Mesendoderm (in vitro differentiated cells): ENCODE data around the gene SGPP2.

Experiments
- DNase-seq: peaks from one replicate; pipeline ENCODE4 v3.0.0; 2013
- H2AK5ac ChIP-seq: 2 replicates; pipeline ENCODE4 v1.6.1; 2013; ENCODE audit warnings: low read length, inconsistent platforms
- H2BK120ac ChIP-seq: 2 replicates; pipeline ENCODE4 v1.6.1; 2013; ENCODE audit warnings: low read depth, mild to moderate bottlenecking, low read length, moderate library complexity, mixed read lengths
- H2BK15ac ChIP-seq: replicated peaks from 2 replicates; pipeline ENCODE4 v1.6.1; 2013; ENCODE audit warnings: low read depth, mild to moderate bottlenecking, moderate library complexity
- H2BK5ac ChIP-seq: 2 replicates; pipeline ENCODE4 v1.6.1; 2013; ENCODE audit warnings: low read length, inconsistent platforms
- H3K18ac ChIP-seq: 2 replicates; pipeline ENCODE4 v1.6.1; 2013; ENCODE audit warnings: mild to moderate bottlenecking, low read length, mixed read lengths
- H3K23ac ChIP-seq: one replicate; pipeline ENCODE4 v1.6.1; 2013; ENCODE audit warnings: low read length
- H3K27ac ChIP-seq: 2 replicates; pipeline ENCODE4 v1.5.1; 2013; ENCODE audit warnings: low read depth, mild to moderate bottlenecking, inconsistent platforms, low read length, moderate library complexity
- H3K27me3 ChIP-seq: 2 replicates; pipeline ENCODE4 v1.6.1; 2013; ENCODE audit warnings: low read length, control low read depth, mild to moderate bottlenecking, inconsistent platforms; ENCODE audit not compliant: insufficient read depth, poor library complexity
- H3K36me3 ChIP-seq: 2 replicates; pipeline ENCODE4 v1.6.1; 2013; ENCODE audit warnings: low read length, inconsistent platforms; ENCODE audit not compliant: control insufficient read depth, insufficient read depth
- H3K4ac ChIP-seq: one replicate; pipeline ENCODE4 v1.6.1; 2013; ENCODE audit warnings: low read depth, mild to moderate bottlenecking, low read length, moderate library complexity
- H3K4me1 ChIP-seq: 2 replicates; pipeline ENCODE4 v1.6.1; 2013; ENCODE audit warnings: low read depth, low read length, inconsistent platforms; ENCODE audit not compliant: control insufficient read depth
- H3K4me2 ChIP-seq: 2 replicates; pipeline ENCODE4 v1.6.1; 2013; ENCODE audit warnings: low read length
- H3K4me3 ChIP-seq: 2 replicates; pipeline ENCODE4 v1.5.1; 2013; ENCODE audit warnings: mild to moderate bottlenecking, low read length
- H3K56ac ChIP-seq: one replicate; pipeline ENCODE4 v1.6.1; 2013; ENCODE audit warnings: low read length
- H3K79me1 ChIP-seq: 2 replicates; pipeline ENCODE4 v1.6.1; 2013; ENCODE audit warnings: low read length, inconsistent platforms
- H3K79me2 ChIP-seq: 2 replicates; pipeline ENCODE4 v1.6.1; 2013; ENCODE audit warnings: mild to moderate bottlenecking, low read length; ENCODE audit not compliant: control insufficient read depth, insufficient read depth
- H3K9ac ChIP-seq: 2 replicates; pipeline ENCODE4 v1.6.1; 2013; ENCODE audit warnings: low read length, inconsistent platforms
- H4K5ac ChIP-seq: one replicate; pipeline ENCODE4 v1.6.1; 2013; ENCODE audit warnings: low read length
- H4K8ac ChIP-seq: one replicate; pipeline ENCODE4 v1.6.1; 2013; ENCODE audit warnings: low read depth, mild to moderate bottlenecking, control low read depth, low read length, moderate library complexity
- WGBS: extraction: QIAGEN DNeasy Blood & Tissue Kit; methylation state at CpG from one replicate; pipeline ENCODE4 v1.1.7; 2013; ENCODE audit warnings: low lambda C conversion rate, missing lambda C conversion rate; ENCODE audit not compliant: insufficient coverage; ENCODE audit errors: extremely low coverage; 5-methylcytosine and 5-hydroxymethylcytosine counted together

SGPP2 gene

DNA sequence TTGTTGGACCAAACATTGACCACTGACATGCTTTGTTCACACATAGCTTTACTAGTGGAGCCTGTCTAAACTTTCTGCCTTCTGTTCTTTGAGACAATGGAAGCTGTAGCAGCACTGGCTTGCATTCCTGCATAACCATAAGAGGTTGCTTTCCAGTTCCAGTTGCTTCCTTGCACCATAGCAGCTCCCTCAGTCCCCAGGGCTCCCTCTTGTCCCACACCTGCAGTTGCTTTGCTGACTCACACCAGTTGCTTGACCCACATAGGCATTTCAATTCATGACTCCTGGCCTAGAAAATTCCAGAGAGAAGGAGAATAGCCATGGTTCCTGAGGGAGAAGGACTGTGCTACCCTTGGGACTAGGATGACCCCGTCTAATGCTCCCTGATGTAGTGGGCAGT, 20.9 kb downstream of the SGPP2 start:
- no peak overlapping the region for H2AK5ac ChIP-seq
- H3K27ac ChIP-seq = no peak overlapping the region
- H2BK5ac ChIP-seq = no peak overlapping the region
- no peaks in the 10 kb centered on the region for H3K27me3 ChIP-seq
- H3K4me1 ChIP-seq = no peaks in the 10 kb centered on the region
- DNase-seq = peak; percentile 29
- no CpG with 5 or more reads among the region's 1 CpG for WGBS
- H3K79me1 ChIP-seq = no peaks in the 10 kb centered on the region
- no peak overlapping the region for H3K4ac ChIP-seq
- H4K5ac ChIP-seq = no peak overlapping the region
- H3K23ac ChIP-seq = no peak overlapping the region
- H3K9ac ChIP-seq = no peak overlapping the region
- H3K36me3 ChIP-seq = no peaks in the 10 kb centered on the region
- H3K4me3 ChIP-seq = no peak overlapping the region
- no peak overlapping the region for H3K18ac ChIP-seq
- no peak overlapping the region for H3K4me2 ChIP-seq
- H2BK120ac ChIP-seq = no peak overlapping the region
- H2BK15ac ChIP-seq = no peak overlapping the region
- H3K79me2 ChIP-seq = no peaks in the 10 kb centered on the region
- H4K8ac ChIP-seq = no peak overlapping the region
- H3K56ac ChIP-seq = no peak overlapping the region

DNA sequence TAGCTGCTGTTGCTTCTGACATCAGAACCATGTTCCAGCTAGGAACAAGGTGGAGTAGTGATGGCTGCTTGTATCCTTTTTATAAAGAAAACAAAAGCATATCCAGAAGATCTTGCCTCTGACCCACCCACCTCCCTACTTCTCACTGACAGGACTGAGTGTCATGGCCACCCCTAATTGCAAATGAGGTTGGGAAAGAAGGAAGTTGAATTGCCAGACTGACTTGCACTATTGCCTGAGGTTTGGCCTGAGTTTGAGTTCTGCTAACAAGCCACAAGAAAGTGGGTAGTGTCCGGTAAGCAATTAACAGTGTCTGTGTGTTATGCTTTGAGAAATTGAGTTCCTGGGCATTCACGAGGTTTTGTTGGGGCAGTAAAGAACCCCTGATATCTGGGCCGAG, 22.8 kb downstream of the SGPP2 start:
- Histone ChIP-seq H3K56ac (no peak overlapping the region), H2AK5ac (no peak overlapping the region), H3K9ac (no peak overlapping the region), H4K8ac (no peak overlapping the region), H2BK5ac (no peak overlapping the region), H3K4me2 (no peak overlapping the region), H3K27ac (no peak overlapping the region), H4K5ac (no peak overlapping the region), H3K4me3 (no peak overlapping the region), H3K23ac (no peak overlapping the region), H3K79me1 (no peaks in the 10 kb centered on the region), H3K79me2 (no peaks in the 10 kb centered on the region), H3K18ac (no peak overlapping the region), H3K4ac (no peak overlapping the region), H3K27me3 (no peaks in the 10 kb centered on the region), H2BK15ac (no peak overlapping the region), H2BK120ac (no peak overlapping the region), H3K36me3 (no peaks in the 10 kb centered on the region), H3K4me1 (no peaks in the 10 kb centered on the region)
- DNase-seq = no peak
- WGBS = no CpG with 5 or more reads among the region's 3 CpGs

DNA sequence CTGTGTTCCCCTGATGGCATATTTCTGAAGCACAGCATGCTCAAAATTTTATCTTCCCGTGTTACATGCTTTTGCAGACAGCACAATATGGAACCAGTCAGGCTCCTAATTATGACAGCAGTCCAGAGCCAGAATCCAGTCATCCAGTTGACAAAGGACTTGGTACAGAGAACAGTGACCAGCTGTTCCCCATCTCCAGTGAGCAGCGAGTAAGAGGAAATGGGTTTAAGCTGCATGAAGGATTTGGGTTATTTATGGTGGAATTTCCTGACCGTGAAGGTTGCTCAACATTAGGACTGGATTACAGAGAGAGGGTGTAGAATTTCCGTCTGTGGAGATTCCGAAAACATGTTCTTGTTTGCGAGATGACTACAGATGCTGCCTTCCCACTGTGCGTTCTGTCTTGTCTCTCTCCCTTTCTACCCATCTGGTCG, 24.4 kb downstream of the SGPP2 start:
- Histone ChIP-seq H2AK5ac (no peak overlapping the region), H3K27me3 (no peaks in the 10 kb centered on the region), H2BK120ac (no peak overlapping the region), H3K23ac (no peak overlapping the region), H3K79me1 (no peaks in the 10 kb centered on the region), H3K56ac (no peak overlapping the region), H3K9ac (no peak overlapping the region), H3K4ac (no peak overlapping the region), H3K4me2 (no peak overlapping the region), H3K4me3 (no peak overlapping the region), H3K36me3 (no peaks in the 10 kb centered on the region), H2BK15ac (no peak overlapping the region), H3K4me1 (no peaks in the 10 kb centered on the region), H2BK5ac (no peak overlapping the region), H3K18ac (no peak overlapping the region), H3K27ac (no peak overlapping the region), H4K5ac (no peak overlapping the region), H4K8ac (no peak overlapping the region), H3K79me2 (no peaks in the 10 kb centered on the region)
- no CpG with 5 or more reads among the region's 8 CpGs for WGBS
- DNase-seq = no peak

DNA sequence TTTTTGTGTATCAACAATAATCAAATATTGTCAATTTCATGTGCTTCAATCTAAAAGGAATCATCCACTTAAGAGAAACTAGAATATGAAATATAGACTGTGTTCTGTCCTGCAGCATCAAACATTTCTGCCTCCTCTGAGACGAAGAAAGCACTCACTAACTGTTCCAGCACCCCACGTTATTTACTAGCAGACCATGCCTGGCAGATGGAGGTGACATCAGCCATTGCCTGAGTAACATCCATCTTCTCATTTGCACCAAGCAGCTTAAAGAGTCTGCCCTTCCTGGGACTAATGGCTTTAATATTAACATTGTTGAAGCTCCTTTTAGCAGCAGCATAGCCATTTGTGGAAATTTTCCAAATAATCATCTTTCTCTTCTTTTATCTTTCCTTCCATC, 25.7 kb downstream of the SGPP2 start:
- no peak overlapping the region for H3K9ac ChIP-seq
- H3K56ac ChIP-seq = no peak overlapping the region
- H3K27ac ChIP-seq = no peak overlapping the region
- H2AK5ac ChIP-seq = no peak overlapping the region
- H2BK15ac ChIP-seq = no peak overlapping the region
- H3K79me2 ChIP-seq = no peaks in the 10 kb centered on the region
- H3K79me1 ChIP-seq = no peaks in the 10 kb centered on the region
- no peaks in the 10 kb centered on the region for H3K36me3 ChIP-seq
- H3K27me3 ChIP-seq = no peaks in the 10 kb centered on the region
- H3K4ac ChIP-seq = no peak overlapping the region
- no peak overlapping the region for H3K23ac ChIP-seq
- no peaks in the 10 kb centered on the region for H3K4me1 ChIP-seq
- no peak overlapping the region for H4K8ac ChIP-seq
- no peak for DNase-seq
- no peak overlapping the region for H4K5ac ChIP-seq
- no peak overlapping the region for H3K4me3 ChIP-seq
- H2BK120ac ChIP-seq = no peak overlapping the region
- no CpG with 5 or more reads among the region's 2 CpGs for WGBS
- H2BK5ac ChIP-seq = no peak overlapping the region
- no peak overlapping the region for H3K4me2 ChIP-seq
- H3K18ac ChIP-seq = no peak overlapping the region

DNA sequence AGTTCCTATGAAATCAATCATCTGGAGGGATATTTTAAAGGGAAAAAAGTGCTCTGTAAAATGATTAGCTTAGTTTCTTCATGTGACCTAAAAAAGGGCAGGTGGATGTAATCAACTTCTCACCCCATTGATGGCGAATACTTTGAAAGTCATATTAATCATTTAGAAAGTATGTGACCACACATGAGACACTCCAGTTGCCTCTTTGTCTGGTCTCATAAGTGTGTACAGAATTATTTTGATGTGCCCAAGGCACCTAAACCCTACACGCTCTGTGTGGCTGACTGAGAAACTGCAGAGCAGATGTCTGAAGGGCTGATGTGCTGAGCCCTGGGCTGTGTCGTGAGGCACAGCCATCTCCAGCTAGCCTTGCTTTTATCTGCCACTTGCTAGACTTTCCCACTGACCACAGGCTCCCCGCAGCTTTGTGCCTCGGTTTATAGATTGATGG, 26.9 kb downstream of the SGPP2 start:
- H2BK15ac ChIP-seq = no peak overlapping the region
- H3K56ac ChIP-seq = no peak overlapping the region
- no peaks in the 10 kb centered on the region for H3K79me1 ChIP-seq
- H4K8ac ChIP-seq = no peak overlapping the region
- no peak overlapping the region for H3K18ac ChIP-seq
- H2AK5ac ChIP-seq = no peak overlapping the region
- no peak overlapping the region for H3K4me2 ChIP-seq
- H3K36me3 ChIP-seq = no peaks in the 10 kb centered on the region
- H3K79me2 ChIP-seq = no peaks in the 10 kb centered on the region
- no peak overlapping the region for H4K5ac ChIP-seq
- H2BK120ac ChIP-seq = no peak overlapping the region
- H3K27ac ChIP-seq = no peak overlapping the region
- no peak overlapping the region for H3K4ac ChIP-seq
- H3K27me3 ChIP-seq = no peaks in the 10 kb centered on the region
- WGBS = no CpG with 5 or more reads among the region's 5 CpGs
- no peak overlapping the region for H3K9ac ChIP-seq
- H3K4me1 ChIP-seq = no peaks in the 10 kb centered on the region
- no peak for DNase-seq
- H3K23ac ChIP-seq = no peak overlapping the region
- H2BK5ac ChIP-seq = no peak overlapping the region
- no peak overlapping the region for H3K4me3 ChIP-seq

DNA sequence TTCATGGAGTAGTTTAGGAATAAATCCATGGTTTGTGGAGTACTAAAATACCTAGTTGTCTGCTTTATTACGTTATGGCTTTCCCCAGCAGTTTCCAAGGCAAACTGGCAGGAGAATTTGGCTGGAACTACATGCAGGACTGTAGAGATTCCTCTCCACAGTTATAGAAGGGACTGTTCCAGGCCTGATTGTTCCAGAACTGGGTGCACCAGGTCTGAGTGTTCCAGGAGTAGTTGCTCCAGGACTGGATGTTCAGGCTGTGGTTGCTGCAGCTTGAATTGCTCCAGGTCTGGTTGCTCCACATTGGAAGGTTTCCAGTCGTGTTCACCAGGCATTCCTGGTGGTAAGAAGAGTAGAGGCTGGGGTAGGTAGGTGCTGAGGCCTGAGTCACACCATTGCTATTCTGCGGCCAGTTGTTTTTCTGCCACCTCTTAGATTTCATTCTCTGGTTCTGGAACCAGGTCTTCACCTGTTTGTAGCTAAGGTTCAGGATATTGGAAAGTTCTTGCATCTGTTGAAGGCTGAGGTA, 28.1 kb downstream of the SGPP2 start:
- no peaks in the 10 kb centered on the region for H3K27me3 ChIP-seq
- H3K18ac ChIP-seq = no peak overlapping the region
- H2BK120ac ChIP-seq = no peak overlapping the region
- no peak overlapping the region for H3K56ac ChIP-seq
- no peak overlapping the region for H3K4me3 ChIP-seq
- no CpG with 5 or more reads among the region's 3 CpGs for WGBS
- H4K5ac ChIP-seq = no peak overlapping the region
- H2AK5ac ChIP-seq = no peak overlapping the region
- H3K9ac ChIP-seq = no peak overlapping the region
- H3K79me1 ChIP-seq = no peaks in the 10 kb centered on the region
- H3K4me2 ChIP-seq = no peak overlapping the region
- H3K23ac ChIP-seq = no peak overlapping the region
- H3K4me1 ChIP-seq = no peaks in the 10 kb centered on the region
- H3K27ac ChIP-seq = no peak overlapping the region
- no peak for DNase-seq
- H2BK15ac ChIP-seq = no peak overlapping the region
- no peak overlapping the region for H2BK5ac ChIP-seq
- H4K8ac ChIP-seq = no peak overlapping the region
- H3K36me3 ChIP-seq = no peaks in the 10 kb centered on the region
- H3K79me2 ChIP-seq = no peaks in the 10 kb centered on the region
- no peak overlapping the region for H3K4ac ChIP-seq
